Measurements from ENCODE around the gene SELENOH.

Gene SELENOH

DNA sequence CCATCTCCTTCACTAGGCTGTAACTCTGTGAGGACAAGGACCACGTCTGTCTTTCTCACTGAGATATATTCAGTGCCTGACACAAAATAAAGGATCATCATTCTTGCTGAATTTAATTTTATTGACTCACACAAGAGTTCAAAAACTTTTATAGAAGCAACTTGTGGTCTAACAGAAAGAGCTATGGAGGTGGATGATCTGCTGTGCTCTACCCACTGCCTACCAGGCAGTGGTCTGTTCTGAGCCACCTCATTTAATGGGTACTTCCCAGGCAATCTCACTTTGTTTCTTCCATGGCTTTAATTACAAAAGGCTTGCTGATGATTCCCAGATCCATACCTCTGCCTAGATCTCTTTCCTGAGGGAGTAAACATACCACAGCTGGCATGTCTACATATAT lies 5.6 kb downstream of the SELENOH start:
- DNase-seq (ENCODE audit: low read depth), result no peak

- DNase-seq (ENCODE audit: low read depth), result no peak
Observed at GRCh38 chr11:57751176-57751575, 9.9 kb downstream of the SELENOH start.

GRCh38 chr11:57751676-57752253 lies 10.5 kb downstream of the SELENOH start, which contains the start of gene BTBD18:
BTBD18 (minus strand) TSS chr11:57751819; CDS start chr11:57751188, 631 bp downstream.
- DNase-seq (ENCODE audit: low read depth), result peak; percentile 66

- DNase-seq (ENCODE audit: low read depth), result no peak
Observed at GRCh38 chr11:57752954-57753353, 11.7 kb downstream of the SELENOH start.

DNA sequence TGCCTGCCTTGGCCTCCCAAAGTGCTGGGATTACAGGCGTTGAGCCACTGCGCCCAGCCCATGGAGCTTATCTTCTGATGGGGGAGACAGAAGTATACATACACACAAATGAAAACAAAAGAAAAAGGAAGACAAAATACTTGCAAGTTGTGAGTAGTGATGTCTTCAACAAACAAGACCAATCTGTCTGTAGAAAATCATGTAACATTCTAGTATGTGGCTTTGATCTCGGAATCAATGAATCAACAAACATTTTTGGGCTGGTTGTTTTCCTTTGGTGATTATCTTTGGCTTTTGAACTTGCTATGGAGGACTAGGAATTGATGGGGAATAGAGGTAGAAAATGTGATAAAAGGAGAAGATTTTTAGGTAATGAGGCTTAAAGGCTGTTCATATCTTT lies 16.9 kb downstream of the SELENOH start:
- DNase-seq (ENCODE audit: low read depth), result no peak

GRCh38 chr11:57761301-57762234 lies 20.3 kb downstream of the SELENOH start, which contains the start of gene CTNND1:
CTNND1 (plus strand) TSS chr11:57761802; CDS start chr11:57791479, 29,677 bp downstream.
- peak; percentile 98 for DNase-seq (ENCODE audit: low read depth)

DNA sequence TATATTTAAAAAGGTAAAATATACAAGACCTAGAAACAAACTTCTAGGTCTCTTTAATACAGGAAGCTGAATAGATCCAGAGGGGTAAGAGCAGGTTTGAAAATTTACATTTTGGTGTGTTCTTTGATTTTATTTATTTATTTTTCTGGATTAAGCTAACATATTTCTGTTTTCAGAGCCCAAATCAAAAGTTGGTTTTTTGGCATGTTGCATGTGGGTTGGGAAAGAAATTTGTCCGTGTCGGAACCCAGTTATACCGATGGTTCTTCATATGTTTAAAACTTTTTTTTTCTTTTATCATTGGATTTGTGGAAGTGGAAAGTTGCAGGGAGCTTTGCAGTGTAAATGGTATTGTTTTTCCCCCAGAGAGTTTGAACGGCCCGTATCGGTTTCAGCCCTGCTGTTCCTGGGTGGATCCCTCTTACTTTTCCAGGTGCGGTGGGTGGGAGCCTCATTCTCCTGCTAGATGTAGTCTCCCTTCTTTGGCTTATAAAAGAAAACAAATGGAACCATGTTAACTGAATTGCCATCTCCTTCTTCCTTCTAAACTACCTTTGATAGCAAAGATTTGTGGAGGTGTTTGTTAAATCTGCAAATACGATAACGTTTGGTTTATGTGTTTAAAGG lies 21.1 kb downstream of the SELENOH start:
- no peak for DNase-seq (ENCODE audit: low read depth)

DNA sequence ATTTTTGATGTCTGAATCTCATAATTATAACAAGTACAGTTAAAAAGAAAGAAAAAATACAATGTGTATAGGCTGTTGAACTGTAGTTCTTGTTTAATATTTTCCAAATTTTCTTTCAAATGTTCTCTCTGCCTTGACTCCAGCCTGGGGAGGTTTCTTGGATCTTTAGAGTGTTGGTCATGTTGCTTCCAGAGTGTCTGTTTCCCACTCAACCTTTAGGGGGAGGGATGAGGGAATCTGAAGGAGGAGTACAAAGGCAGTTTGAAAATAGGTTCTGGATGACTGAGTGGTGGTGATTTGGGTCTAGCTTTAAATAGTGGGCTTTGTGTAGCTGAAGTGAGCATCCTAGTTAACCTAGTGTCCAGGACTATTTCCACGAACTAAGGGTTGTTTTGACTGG lies 22.3 kb downstream of the SELENOH start:
- peak; percentile 55 for DNase-seq (ENCODE audit: low read depth)

DNA sequence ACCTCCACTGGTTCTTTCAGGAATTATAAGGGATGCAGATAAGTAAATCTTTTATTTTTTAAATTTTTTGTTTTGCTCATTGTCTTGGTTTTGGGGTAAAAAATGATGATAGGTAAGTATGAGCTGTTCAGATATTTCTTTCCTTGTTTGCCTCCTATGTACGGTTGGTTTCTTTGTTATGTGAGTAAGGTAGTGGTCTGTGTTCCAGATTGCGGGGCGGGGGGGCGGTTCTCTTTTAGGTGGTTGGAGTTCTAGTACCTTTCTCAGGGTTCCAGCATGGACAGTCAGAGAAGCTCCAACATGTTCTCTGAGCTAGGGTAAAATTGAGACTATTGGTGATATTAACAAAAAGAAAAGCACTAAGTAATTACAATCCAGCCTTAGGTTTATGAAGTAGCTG lies 22.7 kb downstream of the SELENOH start:
- no peak for DNase-seq (ENCODE audit: low read depth)

DNA sequence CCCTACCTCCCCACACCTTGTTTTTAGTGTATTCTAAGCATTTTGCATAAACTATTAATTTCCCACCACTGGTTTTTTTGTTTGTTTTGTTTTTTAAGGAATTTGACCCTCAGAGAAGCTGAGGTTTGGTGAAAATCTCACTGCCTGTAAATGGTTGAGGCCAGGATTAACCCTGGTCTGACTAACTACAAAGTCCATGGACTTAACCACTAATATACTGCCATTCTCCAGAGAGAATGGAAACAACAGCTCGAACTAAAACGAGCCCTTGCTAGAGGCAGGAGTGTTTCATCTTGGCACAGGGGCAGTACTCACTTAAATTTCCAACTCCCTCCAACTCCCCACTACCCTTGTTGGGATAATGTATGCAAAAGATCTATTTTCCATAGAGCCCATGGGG lies 23.3 kb downstream of the SELENOH start:
- DNase-seq (ENCODE audit: low read depth), result peak; percentile 49

DNA sequence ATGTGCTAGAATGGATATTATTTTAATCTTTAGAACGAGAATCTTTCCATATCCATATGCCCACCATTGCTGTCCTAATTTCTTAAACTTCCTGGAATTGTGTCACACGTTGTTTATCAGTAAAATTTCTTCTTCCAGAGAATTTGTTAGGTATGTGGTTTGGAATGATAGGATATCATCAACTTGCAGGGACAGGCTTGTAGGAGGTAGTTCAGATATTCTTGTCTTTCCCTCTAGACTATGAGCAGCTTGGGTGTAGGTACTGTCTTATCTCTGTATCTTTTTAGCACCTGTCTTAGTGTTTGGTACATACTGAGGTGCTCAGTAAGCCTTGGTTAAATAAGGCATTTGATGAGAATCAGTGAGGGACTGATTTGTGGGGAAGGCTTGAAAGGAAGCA lies 23.7 kb downstream of the SELENOH start:
- no peak for DNase-seq (ENCODE audit: low read depth)

GRCh38 chr11:57770793-57771192 lies 29.5 kb downstream of the SELENOH start:
- no peak for DNase-seq (ENCODE audit: low read depth)

DNA sequence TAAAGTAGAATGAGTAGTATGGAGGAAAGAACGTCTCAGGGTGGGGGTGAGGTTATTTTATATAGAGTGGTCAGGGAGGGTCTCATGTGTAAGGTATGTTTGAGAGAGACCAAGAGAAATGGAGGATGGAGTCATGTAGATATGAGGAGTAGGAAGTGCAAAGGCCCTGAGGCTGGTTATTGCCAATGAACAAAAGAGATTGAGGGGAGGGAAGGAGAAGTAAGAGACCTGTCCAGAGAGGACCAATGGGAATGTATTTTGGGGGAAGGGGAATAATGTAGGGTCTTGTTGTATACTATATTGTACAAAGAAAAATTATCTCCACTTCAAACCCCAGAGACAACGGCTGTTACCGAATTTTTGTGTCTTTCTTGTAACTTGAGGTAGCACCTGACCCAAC lies 30.1 kb downstream of the SELENOH start:
- DNase-seq (ENCODE audit: low read depth), result no peak

DNA sequence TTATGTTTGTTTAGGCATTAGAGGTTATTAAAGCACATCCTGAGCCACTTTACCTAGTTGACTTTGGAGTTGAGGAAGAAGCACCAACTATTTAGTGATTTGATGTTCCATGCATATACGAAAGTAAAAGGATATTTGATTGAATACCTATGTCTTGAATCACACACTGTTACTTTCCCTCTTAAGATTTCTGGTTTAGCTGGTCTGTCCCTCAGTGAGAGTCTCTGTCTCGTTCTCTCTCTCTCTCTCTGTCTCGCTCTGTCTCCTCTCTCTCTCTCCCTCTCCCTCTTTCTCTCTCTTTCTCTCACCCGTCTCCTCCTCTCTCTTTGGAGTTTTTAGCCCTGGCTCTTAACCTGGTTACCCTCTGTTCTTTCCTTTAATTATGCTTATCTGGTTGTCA lies 31.3 kb downstream of the SELENOH start:
- DNase-seq (ENCODE audit: low read depth), result no peak

- no peak for DNase-seq (ENCODE audit: low read depth)
Observed at GRCh38 chr11:57773026-57773598, 31.8 kb downstream of the SELENOH start.

DNA sequence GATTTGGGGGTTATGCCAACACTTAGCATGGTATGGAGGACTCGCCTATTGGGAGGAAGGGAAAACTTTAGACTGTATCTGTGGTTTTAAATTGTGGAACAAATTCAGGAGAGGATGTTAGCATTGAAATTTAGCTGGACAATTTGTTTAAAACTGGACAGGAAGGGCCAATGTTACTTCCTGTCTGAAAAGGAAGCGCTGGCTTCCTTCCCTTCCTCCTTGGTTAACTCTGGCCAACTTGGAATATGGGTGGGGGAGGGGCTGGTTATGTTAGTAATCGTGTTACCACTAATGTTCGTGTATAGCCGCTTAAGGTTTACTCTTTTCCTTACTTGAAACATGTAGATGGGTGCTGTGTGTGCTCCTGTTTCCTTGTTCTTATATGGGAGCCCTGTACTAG lies 34.2 kb downstream of the SELENOH start:
- DNase-seq (ENCODE audit: low read depth), result no peak

DNA sequence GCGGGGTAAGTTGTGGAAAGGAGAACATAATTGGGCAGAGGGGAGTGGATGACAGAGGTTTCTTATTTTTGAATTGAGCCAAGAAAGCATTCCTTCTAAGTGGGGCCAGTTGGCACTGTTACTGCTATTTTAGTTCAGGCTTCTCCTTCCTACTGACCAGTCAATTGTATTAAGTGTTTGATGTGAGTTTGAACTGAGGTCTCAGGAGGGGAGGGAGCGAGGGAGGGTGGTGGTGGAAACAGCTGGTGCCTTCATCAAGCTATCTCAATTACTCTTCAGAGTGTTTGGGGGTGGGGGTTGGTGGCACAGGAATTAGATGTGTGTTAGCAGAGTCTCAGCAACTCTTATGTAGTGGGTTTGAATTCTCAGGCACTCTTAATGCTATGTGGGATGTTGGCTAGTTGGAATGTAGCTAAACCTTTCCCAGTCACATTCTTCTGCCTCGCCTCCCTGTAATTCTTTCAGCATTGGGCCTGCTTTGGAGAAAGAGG lies 34.8 kb downstream of the SELENOH start:
- peak; percentile 81 for DNase-seq (ENCODE audit: low read depth)

- no peak for DNase-seq (ENCODE audit: low read depth)
Observed at GRCh38 chr11:57776577-57777210, 35.4 kb downstream of the SELENOH start.

- DNase-seq (ENCODE audit: low read depth), result peak; percentile 59
Observed at GRCh38 chr11:57777969-57778317, 36.7 kb downstream of the SELENOH start.

GRCh38 chr11:57778318-57779037 lies 37.2 kb downstream of the SELENOH start:
- DNase-seq (ENCODE audit: low read depth), result peak; percentile 99

GRCh38 chr11:57779276-57779675 lies 38.0 kb downstream of the SELENOH start:
- peak; percentile 62 for DNase-seq (ENCODE audit: low read depth)
